Endothelial cell of umbilical vein (primary cell): ENCODE results near the gene DLEC1. TPM values are rescaled to one million over a fixed set of nuclear protein-coding genes. Genes with fewer than 3 reads are reported as not detected.
"Not testable (repeated sequence)": the region's sequence is repeated elsewhere in the genome, so short reads cannot be mapped to it uniquely, and the experiment has no call there.

Source experiments
- BruUV-seq: library from RNA; stranded (reverse); fragments of 400-500 nt; replicated peaks from 2 replicates; lab custom pipeline; 2021; lab: Mats Ljungman, UMichigan
- CTCF ChIA-PET: fragments of 300-600, 350-600 bp; sonication (Branson Sonifier 250); formaldehyde crosslinking; loops from one replicate; lab custom pipeline; 2021; ENCODE audit warnings: antibody characterized with exemption, inconsistent platforms; lab: Charles Lee
- POLR2A ChIA-PET: fragments of 300-600, 350-600 bp; sonication (Branson Sonifier 250); formaldehyde crosslinking; loops from one replicate; lab custom pipeline; 2021; ENCODE audit warnings: antibody characterized with exemption, inconsistent platforms; lab: Charles Lee
- DNase-seq: peaks from one replicate; pipeline ENCODE4 v3.0.0-alpha.2; 2011; ENCODE audit warnings: low read depth, low spot score
- FAIRE-seq: peaks from 2 replicates; lab custom pipeline; 2011; peaks lifted over from hg19 to GRCh38; lab: Jason Lieb, UNC
- H2AFZ ChIP-seq: 2 replicates; pipeline ENCODE4 v1.6.0; 2012; ENCODE audit warnings: low read depth, low read length, control low read depth, inconsistent platforms
- H3K27ac ChIP-seq: 2 replicates; pipeline ENCODE4 v1.5.1; 2011; ENCODE audit warnings: low read depth, mild to moderate bottlenecking, control low read depth, low read length, moderate library complexity; ENCODE audit not compliant: insufficient read depth
- H3K27me3 ChIP-seq, 2 experiments: 2 replicates each; pipeline versions ENCODE4 v1.6.0 to v1.6.1; 2011; ENCODE audit warnings: low read length in 2 of 2, mixed read lengths in 1 of 2; ENCODE audit not compliant: control insufficient read depth in 2 of 2, insufficient read depth in 2 of 2
- H3K36me3 ChIP-seq, 2 experiments: 2 replicates in 1 of 2; 3 replicates in 1 of 2; pipeline ENCODE4 v1.5.1; 2011; ENCODE audit warnings: low read length in 2 of 2, mild to moderate bottlenecking in 1 of 2, moderate library complexity in 1 of 2; ENCODE audit not compliant: control insufficient read depth in 2 of 2, insufficient read depth in 2 of 2; ENCODE audit errors: extremely low read depth in 1 of 2
- H3K4me1 ChIP-seq: 3 replicates; pipeline ENCODE4 v1.5.1; 2011; ENCODE audit warnings: mild to moderate bottlenecking, low read length; ENCODE audit not compliant: control insufficient read depth, insufficient read depth; ENCODE audit errors: extremely low read depth
- H3K4me2 ChIP-seq: 2 replicates; pipeline ENCODE4 v1.6.1; 2011; ENCODE audit warnings: low read length, control low read depth, mixed read lengths; ENCODE audit not compliant: insufficient read depth
- H3K4me3 ChIP-seq, 3 experiments: fragments of 200-600 bp in 1 of 3; sonication (generic), shearing (Covaris generic) in 1 of 3; replicated peaks in 1 of 3; 2 replicates each; pipeline ENCODE4 v1.5.1; 2011 to 2016; ENCODE audit warnings: control low read depth in 3 of 3, low read length in 3 of 3, mild to moderate bottlenecking in 2 of 3, inconsistent platforms in 1 of 3, low read depth in 1 of 3, moderate library complexity in 1 of 3; ENCODE audit not compliant: insufficient read depth in 1 of 3
- H3K79me2 ChIP-seq: 2 replicates; pipeline ENCODE4 v1.6.0; 2012; ENCODE audit warnings: low read length, inconsistent platforms; ENCODE audit not compliant: control insufficient read depth, insufficient read depth
- H3K9ac ChIP-seq: replicated peaks from 2 replicates; pipeline ENCODE3; 2011; ENCODE audit warnings: low read length, control low read depth; ENCODE audit not compliant: insufficient read depth; ENCODE audit errors: extremely low read depth
- H3K9me1 ChIP-seq: replicated peaks from 3 replicates; pipeline ENCODE4 v1.6.0; 2011; ENCODE audit warnings: mild to moderate bottlenecking, low read length; ENCODE audit not compliant: control insufficient read depth, insufficient read depth; ENCODE audit errors: extremely low read depth
- H3K9me3 ChIP-seq: replicated peaks from 2 replicates; pipeline ENCODE4 v1.5.1; 2012; ENCODE audit warnings: low read length, inconsistent platforms; ENCODE audit not compliant: control insufficient read depth, insufficient read depth
- H4K20me1 ChIP-seq: replicated peaks from 2 replicates; pipeline ENCODE3; 2011; ENCODE audit warnings: mild to moderate bottlenecking, low read length; ENCODE audit not compliant: control insufficient read depth, insufficient read depth; ENCODE audit errors: extremely low read depth
- CTCF ChIP-seq, 2 donors: IDR thresholded peaks; 1 replicate in 1 of 2; 2 replicates in 1 of 2; pipeline ENCODE4 v1.5.1; 2011; ENCODE audit warnings: low read length in 2 of 2, mild to moderate bottlenecking in 2 of 2, moderate library complexity in 2 of 2, control low read depth in 1 of 2, inconsistent platforms in 1 of 2, low read depth in 1 of 2; ENCODE audit not compliant: insufficient read depth in 1 of 2; ENCODE audit errors: extremely low read depth in 1 of 2
- EZH2 ChIP-seq: IDR thresholded peaks from 2 replicates; pipeline ENCODE4 v1.6.1; 2012; ENCODE audit warnings: borderline replicate concordance, low read depth, mild to moderate bottlenecking, moderate library complexity, low read length, inconsistent platforms; ENCODE audit not compliant: severe bottlenecking
- MAX ChIP-seq: IDR thresholded peaks from 2 replicates; pipeline ENCODE4 v1.6.1; 2011; ENCODE audit not compliant: insufficient read depth, insufficient read length
- dilution Hi-C: fragments of 300-500 bp; cut with MboI; formaldehyde crosslinking; loops from one replicate; pipeline ENCODE4 v1.15.0; 2019; ENCODE audit warnings: low sequenced_read_pairs; ENCODE audit not compliant: extremely low pct_ligation_motif_present
- intact Hi-C: fragments of 100-400 bp; cut with micrococcal nuclease; formaldehyde crosslinking; loops from one replicate; pipeline ENCODE4 v1.10.0; 2022
- polyA plus RNA-seq, 4 experiments: library from polyadenylated mRNA; depleted of rRNA in 3 of 4; stranded (reverse) in 3 of 4; unstranded in 1 of 4; fragments of >200 nt; gene quantifications; 2 replicates each; pipeline versions ENCODE4 v1.2.1 to v1.2.3, GENCODE V29; 2011 to 2012; ENCODE audit warnings: missing spikeins in 1 of 4
- total RNA-seq: library from RNA; stranded (reverse); gene quantifications from 2 replicates; pipeline ENCODE4 v1.2.3, GENCODE V29; 2021

Gene DLEC1
- total and polyA plus RNA-seq, 2 donors (not counting 3 experiments of a cell fraction or from before 2014, with no cell fraction given): not detected

- Histone ChIP-seq H3K36me3 (no peaks in the 10 kb centered on the region), H3K9me3 (no peaks in the 10 kb centered on the region), H3K9me1 (no peaks in the 10 kb centered on the region), H3K9ac (no peak overlapping the region), H3K27ac (no peak overlapping the region), H3K4me2 (no peak overlapping the region), H3K79me2 (no peaks in the 10 kb centered on the region), H3K4me1 (no peaks in the 10 kb centered on the region), H4K20me1 (no peaks in the 10 kb centered on the region), H3K4me3 (no peak overlapping the region), H2AFZ (no peak overlapping the region), H3K27me3 (peaks cover 0 to 2% of the 10 kb centered on the region in 2 experiments)
- TF ChIP-seq MAX (no peak), EZH2 (no peak), CTCF (IDR thresholded peaks at IDR 0.05; ENCODE audit: extremely low read depth in 1 of 2, insufficient read depth in 1 of 2, low read depth in 1 of 2, low read length in 2 of 2) (no peak)
- DNase-seq (no peak), FAIRE-seq (no peak)
- dilution Hi-C loops: no loop called here
- no TSS peak for BruUV-seq
- POLR2A ChIA-PET: no interaction called here
- CTCF ChIA-PET: no interaction called here
- intact Hi-C loops: no loop called here
These were observed 47.5 kb downstream of the DLEC1 start for GRCh38 chr3:38086496-38086895.

- H3K36me3 ChIP-seq, H3K4me3 ChIP-seq, H3K4me1 ChIP-seq, H3K9ac ChIP-seq, H3K9me1 ChIP-seq, H2AFZ ChIP-seq, H3K9me3 ChIP-seq, POLR2A ChIA-PET, intact Hi-C loops, DNase-seq, H4K20me1 ChIP-seq, CTCF ChIA-PET, dilution Hi-C loops, H3K4me2 ChIP-seq, H3K27me3 ChIP-seq, FAIRE-seq, BruUV-seq, H3K27ac ChIP-seq, H3K79me2 ChIP-seq: not testable (repeated sequence)
These were observed 48.3 kb downstream of the DLEC1 start for GRCh38 chr3:38087278-38087677.
